Ectodermal cell (in vitro differentiated cells): ENCODE data around the gene EIF3I.

Experiments used
- H3K27ac ChIP-seq: 2 replicates; pipeline ENCODE4 v1.7.0; 2013; ENCODE audit warnings: mild to moderate bottlenecking, low read depth, low read length; ENCODE audit not compliant: insufficient read depth, poor library complexity, severe bottlenecking
- H3K27me3 ChIP-seq: 2 replicates; pipeline ENCODE4 v1.7.0; 2013; ENCODE audit warnings: mild to moderate bottlenecking, low read length; ENCODE audit not compliant: insufficient read depth, control insufficient read depth, poor library complexity, severe bottlenecking
- H3K36me3 ChIP-seq: one replicate; pipeline ENCODE4 v1.7.0; 2013; ENCODE audit warnings: low read length; ENCODE audit not compliant: control insufficient read depth, insufficient read depth
- H3K4me1 ChIP-seq: one replicate; pipeline ENCODE4 v1.7.0; 2013; ENCODE audit warnings: low read length; ENCODE audit not compliant: control insufficient read depth, insufficient read depth
- H3K4me3 ChIP-seq: 2 replicates; pipeline ENCODE4 v1.7.0; 2013; ENCODE audit warnings: low read depth, low read length, control low read depth; ENCODE audit not compliant: insufficient read depth
- H3K9me3 ChIP-seq: 2 replicates; pipeline ENCODE4 v1.7.0; 2013; ENCODE audit warnings: mild to moderate bottlenecking, low read length, moderate library complexity; ENCODE audit not compliant: control insufficient read depth
- WGBS, 2 experiments: methylation state at CpG; one replicate each; pipeline ENCODE4 v1.1.7; 2013; ENCODE audit warnings: missing lambda C conversion rate in 2 of 2; 5-methylcytosine and 5-hydroxymethylcytosine counted together

The EIF3I gene

DNA sequence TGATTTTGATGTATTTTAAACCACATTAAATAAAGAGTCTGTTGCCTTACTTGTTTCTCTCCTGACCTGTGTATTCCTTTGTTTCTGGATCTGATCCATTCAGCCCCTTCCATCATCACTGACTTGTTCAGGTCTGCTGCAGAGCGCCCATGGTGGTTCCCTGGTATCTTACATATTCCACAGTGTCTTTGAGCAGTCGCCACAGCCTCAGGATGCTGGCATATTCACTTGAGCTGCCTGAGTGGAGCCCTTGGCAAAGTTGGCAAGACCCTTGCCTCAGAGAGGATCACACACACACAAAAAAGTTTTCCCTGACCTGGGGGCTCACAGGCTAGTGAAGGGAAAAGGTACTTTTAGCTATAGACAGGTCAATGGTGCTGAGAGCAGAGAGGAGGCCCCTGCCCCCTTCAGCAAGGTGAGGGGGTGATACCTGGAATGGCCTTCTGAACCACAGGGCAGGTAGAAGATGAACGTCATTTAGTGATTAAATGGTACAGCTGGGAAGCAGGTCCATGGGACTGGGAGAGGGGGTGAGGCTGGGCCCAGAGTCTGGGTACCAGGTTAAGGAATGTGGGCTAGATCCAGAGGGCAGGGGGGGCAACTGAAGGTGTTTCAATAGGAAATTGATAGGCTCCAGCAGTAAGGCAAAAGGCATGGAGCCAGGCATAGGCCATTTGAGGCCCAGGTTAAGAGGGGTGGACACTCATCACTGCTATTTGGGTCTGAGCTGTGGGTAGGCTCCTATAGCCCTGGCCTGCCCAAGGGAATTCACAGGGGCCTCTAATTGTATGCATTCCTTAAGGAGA is 23.8 kb upstream of the EIF3I start:
- Histone ChIP-seq H3K27ac (no peak overlapping the region), H3K4me3 (no peak overlapping the region), H3K36me3 (peaks cover 31% of the 10 kb centered on the region), H3K9me3 (no peaks in the 10 kb centered on the region), H3K4me1 (peaks cover 33% of the 10 kb centered on the region), H3K27me3 (no peaks in the 10 kb centered on the region)
- 93 to 94% methylated on average over 3 of the region's 3 CpGs for WGBS, 2 experiments

DNA sequence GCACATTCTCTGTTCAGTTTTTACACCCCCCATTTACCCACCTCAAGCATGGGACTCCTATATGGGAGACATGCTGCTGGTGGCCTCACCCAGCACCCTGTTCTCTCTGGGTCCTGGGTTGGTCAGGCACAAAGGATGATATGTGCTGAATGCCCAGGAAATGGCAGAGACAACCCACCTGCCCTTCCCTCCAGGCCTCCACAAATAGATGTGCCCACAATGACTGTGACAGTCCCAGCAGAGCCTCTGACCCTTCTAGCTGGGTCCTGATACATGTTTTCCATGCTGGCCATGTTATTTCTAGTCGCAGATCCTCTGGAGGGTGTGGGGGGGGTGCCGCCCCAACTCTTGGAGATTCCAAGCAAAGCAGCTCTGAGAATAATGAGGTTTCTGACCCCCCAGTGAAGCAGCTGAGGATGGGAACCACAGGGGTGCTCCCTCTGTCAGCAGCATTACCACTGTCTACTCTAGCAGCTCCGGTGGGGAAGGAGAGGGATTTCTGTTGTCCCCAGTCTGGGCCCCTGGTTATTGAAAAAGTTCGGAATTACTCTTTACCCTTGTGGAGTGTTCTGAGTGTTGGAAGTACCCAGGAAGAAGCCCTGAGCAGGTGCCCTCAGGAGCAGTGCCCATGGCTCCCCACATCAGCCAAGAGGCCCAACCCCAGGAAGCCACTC is 23.0 kb upstream of the EIF3I start:
- WGBS, 2 experiments: 65 to 72% methylated on average over 4 of the region's 4 CpGs
- Histone ChIP-seq H3K27ac (no peak overlapping the region), H3K4me3 (no peak overlapping the region), H3K4me1 (peaks cover 33% of the 10 kb centered on the region), H3K27me3 (no peaks in the 10 kb centered on the region), H3K9me3 (no peaks in the 10 kb centered on the region), H3K36me3 (peaks cover 25% of the 10 kb centered on the region)

DNA sequence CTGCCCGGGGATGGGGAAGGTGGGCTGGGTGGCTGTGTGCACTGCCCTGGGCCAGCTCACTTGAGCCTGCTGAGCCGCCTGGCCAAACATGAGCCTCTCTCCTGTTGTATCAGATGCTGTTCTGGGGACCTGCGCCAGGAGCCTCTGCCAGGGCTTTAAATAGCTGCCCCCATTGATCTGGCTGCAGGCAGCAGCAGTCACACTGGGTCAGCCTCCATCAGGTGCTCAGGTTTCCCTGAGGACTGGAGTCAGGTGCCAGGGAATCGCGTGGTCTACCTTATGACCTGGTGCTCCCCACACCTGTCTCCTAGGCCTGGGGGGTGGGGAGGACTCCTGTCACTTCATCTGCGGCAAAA is 22.5 kb upstream of the EIF3I start:
- no peaks in the 10 kb centered on the region for H3K9me3 ChIP-seq
- H3K27me3 ChIP-seq: no peaks in the 10 kb centered on the region
- H3K36me3 ChIP-seq: peaks cover 22% of the 10 kb centered on the region
- 36 to 47% methylated on average over 5 to 6 of the region's 6 CpGs for WGBS, 2 experiments
- H3K4me3 ChIP-seq: peak overlapping the region; percentile 57
- peaks cover 33% of the 10 kb centered on the region for H3K4me1 ChIP-seq
- H3K27ac ChIP-seq: peak overlapping the region; percentile 30

DNA sequence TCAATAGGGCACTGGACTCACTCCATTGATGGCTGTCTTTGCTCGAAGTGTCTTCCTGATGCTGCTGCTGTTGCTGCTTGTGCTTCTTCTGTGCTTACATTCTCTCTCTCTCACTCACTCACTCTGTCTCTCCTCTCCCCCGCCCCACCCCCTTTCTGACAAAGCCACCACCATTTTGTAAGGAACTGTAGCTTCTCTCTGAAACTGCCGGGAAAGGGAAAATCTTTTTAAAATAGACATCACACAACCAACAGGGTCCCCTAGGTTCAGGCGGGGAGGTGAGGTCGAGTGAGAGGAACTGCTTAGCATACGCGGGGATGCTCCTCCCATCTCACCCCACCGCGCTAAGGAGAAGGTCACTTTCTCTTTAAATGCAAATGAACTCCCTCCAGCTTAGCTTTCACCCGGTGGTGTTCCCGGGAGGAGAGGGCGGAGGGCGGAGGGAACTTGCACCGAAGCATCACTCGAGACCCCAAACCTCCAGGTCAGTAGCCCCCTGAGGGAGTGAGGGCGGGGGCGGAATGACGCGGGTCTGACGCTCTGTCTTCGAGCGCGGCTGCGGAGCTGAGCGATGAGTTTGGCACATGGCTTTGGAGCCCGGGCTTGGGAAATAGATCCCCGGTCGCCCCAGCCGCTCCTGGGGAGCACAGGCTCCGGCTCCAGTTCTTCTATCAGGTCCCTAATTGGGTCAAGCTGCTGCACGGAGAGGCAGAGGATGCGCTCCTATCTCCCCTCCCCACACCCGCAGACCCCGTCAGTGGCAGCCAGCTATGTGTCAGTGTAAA is 21.8 kb upstream of the EIF3I start, which contains the start of gene CCDC28B:
Gene CCDC28B, plus strand, starts transcription at position 370 of the 785 bp plus-strand sequence. CDS start 1,341 bp downstream, outside the sequence.
- peaks cover 33% of the 10 kb centered on the region for H3K4me1 ChIP-seq
- H3K36me3 ChIP-seq: peaks cover 15% of the 10 kb centered on the region
- peak within 1 kb of the TSS; percentile 57 for H3K4me3 ChIP-seq
- no peaks in the 10 kb centered on the region for H3K9me3 ChIP-seq
- peak within 1 kb of the TSS; percentile 86 for H3K27ac ChIP-seq
- WGBS, 2 experiments: 0% methylated on average over 34 of the region's 34 CpGs
- H3K27me3 ChIP-seq: no peaks in the 10 kb centered on the region

DNA sequence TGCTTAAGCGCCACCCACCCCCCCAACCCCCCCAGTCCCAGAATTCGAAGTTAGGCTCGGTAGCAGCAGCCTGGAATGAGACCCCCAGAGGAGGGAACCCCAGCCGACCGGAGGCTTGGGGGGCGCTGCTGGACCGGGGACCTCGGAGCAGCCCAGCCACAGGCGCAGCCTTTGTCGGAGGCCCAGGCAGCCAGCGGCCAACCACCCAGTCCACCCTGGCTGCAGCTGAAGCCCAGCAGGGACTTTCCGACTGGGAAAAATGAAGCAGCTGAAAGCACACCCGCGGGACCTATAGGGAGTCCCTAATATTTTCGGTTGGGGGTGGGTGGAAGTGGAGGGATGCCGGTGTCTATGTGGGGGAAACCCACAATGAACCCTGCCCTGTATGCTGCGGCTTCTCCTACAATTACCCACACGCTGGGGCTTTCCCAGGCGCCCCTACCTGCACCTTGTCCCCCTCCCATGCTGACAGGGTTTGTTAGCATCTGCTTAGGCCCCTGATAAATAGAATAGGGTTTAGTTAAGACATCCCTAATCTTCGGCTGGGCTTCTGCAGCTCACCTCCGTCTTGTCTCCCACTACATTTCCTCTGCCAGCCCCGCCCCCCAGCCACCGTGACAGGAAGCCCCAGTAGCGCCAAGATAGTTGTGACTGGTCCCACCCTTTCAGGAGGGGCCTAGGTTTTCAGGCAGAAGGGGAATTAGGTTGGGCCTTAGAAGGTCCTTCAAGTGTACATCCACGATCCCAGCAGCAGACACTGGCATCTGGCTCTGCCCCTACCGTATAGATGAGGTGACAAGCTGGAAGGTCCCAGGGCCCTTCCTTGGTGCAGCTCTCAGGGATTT is 21.0 kb upstream of the EIF3I start:
- WGBS, 2 experiments: 5 to 8% methylated on average over 26 of the region's 26 CpGs
- no peaks in the 10 kb centered on the region for H3K27me3 ChIP-seq
- peak overlapping the region; percentile 57 for H3K4me3 ChIP-seq
- peak overlapping the region; percentile 86 for H3K27ac ChIP-seq
- peaks cover 7% of the 10 kb centered on the region for H3K36me3 ChIP-seq
- peaks cover 35% of the 10 kb centered on the region for H3K4me1 ChIP-seq
- no peaks in the 10 kb centered on the region for H3K9me3 ChIP-seq

DNA sequence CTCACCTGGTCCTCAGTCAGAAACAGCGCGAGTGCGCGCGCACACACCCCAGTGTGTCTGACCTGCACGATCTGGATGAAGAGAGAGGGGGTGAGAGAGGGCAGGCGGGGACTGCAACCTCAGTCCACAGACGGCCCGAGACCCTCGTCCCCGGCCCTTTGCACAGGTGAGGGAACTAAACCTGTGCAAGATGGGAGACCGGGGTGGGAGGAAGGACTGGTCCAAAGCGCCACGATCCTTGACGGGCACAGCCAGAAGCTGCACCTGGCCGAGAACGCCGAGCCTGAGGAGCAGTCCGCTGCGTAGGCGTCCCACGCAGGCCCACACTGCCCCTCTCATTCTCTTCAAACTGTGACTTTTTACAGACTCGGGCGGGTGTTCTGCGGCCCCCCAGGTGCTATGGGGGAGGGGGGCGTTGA is 17.3 kb upstream of the EIF3I start:
- H3K4me1 ChIP-seq: peaks cover 13% of the 10 kb centered on the region
- no peak overlapping the region for H3K27ac ChIP-seq
- H3K9me3 ChIP-seq: no peaks in the 10 kb centered on the region
- WGBS, 2 experiments: 51 to 53% methylated on average over 26 of the region's 26 CpGs
- peaks cover 6% of the 10 kb centered on the region for H3K36me3 ChIP-seq
- H3K4me3 ChIP-seq: peak overlapping the region; percentile 82
- H3K27me3 ChIP-seq: no peaks in the 10 kb centered on the region

DNA sequence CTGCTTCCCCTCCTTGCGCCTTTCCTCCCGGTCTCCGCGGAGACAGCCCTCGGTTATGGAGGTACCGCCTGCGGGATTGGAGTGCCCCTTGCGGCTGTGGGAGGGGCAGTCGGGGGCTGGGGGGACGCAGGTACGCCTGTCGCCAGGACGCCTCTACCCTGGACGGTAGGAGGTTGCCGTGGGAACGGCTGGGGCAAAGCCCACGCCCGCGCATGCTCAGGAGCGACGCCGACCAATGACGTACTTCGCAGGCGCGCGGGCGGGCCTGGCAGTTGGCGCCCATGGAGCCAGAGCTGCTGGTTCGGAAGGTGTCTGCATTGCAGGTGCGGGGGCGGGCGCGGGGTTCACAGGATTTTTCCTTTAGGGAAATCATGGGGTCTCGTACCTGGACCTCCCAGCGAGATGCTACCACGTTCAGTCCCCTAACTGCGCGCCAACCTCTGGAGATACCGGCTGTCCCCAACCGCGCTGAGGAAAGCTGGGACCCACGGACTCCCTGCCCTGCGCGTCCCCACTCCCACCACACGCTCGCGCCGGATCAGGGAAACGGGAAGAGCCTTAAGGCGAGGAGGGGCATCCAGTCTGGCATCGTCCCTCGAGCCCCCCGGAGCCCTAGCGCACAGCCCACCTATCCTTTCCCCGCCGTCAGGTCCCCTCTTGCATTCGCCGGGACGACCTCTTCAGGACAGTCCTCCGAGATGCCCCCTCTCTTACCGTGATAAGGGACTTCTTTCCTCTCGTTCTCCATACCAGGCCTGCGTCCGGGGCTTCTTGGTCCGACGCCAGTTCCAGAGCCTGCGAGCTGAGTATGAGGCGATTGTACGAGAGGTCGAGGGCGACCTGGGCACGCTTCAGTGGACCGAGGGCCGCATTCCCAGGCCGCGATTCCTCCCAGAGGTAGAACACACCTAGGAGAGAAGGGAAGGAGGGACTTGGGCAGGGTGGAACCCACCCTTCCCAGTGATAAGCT is 16.5 kb upstream of the EIF3I start, which contains the start of gene IQCC:
Gene IQCC, plus strand, starts transcription at position 271 of the 970 bp plus-strand sequence. Its CDS starts 11 bp downstream, at position 282.
- Histone ChIP-seq H3K4me3 (peak within 1 kb of the TSS; percentile 82), H3K27ac (no peak within 1 kb of the TSS), H3K4me1 (peaks cover 12% of the 10 kb centered on the region), H3K27me3 (no peaks in the 10 kb centered on the region), H3K36me3 (peaks cover 6% of the 10 kb centered on the region), H3K9me3 (no peaks in the 10 kb centered on the region)
- 5 to 6% methylated on average over 77 of the region's 77 CpGs for WGBS, 2 experiments

DNA sequence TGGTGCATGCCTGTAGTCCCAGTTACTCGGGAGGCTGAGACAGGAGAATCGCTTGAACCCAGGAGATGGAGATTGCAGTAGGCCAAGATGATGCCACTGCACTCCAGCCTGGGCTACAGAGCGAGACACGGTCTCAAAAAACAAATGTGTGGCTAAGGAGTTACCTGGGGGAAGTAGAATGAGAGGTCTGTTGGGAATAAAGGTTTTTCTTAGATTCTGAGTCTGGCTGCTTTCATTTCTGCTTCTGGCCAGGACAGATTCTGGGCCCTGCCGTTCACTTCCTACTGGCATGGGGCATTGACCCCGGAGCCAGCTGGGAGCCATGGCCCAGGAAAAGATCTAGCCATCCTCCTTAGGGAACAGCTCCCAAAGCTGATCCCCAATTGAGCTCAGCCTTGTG is 13.7 kb upstream of the EIF3I start:
- Histone ChIP-seq H3K4me1 (peaks cover 7% of the 10 kb centered on the region), H3K27ac (no peak overlapping the region), H3K27me3 (no peaks in the 10 kb centered on the region), H3K9me3 (no peaks in the 10 kb centered on the region), H3K36me3 (peaks cover 6% of the 10 kb centered on the region), H3K4me3 (no peak overlapping the region)
- 95 to 96% methylated on average over 6 of the region's 6 CpGs for WGBS, 2 experiments
